Measurements from ENCODE around the gene MATN1. TPM values are rescaled to one million over a fixed set of nuclear protein-coding genes. Genes with fewer than 3 reads are reported as not detected.

The MATN1 gene
- total RNA-seq, 1 experiment from 2014 or later: 0.24 TPM

- Mint-ChIP-seq H3K27me3 (ENCODE audit: low read depth) (no peaks in the 10 kb centered on the region), H3K4me3 (no peak overlapping the region), H3K4me1 (no peaks in the 10 kb centered on the region), H3K36me3 (no peaks in the 10 kb centered on the region), H3K9me3 (no peaks in the 10 kb centered on the region), H3K27ac (no peak overlapping the region)
- POLR2A ChIA-PET: no interaction called here
- no peak for TF ChIP-seq ZNF281 (CRISPR knock-in tag; IDR thresholded peaks at IDR 0.05)
- no peak for TF ChIP-seq SMAD3 (CRISPR knock-in tag; IDR thresholded peaks at IDR 0.05; ENCODE audit: borderline replicate concordance)
- TF ChIP-seq, protein P1, sequence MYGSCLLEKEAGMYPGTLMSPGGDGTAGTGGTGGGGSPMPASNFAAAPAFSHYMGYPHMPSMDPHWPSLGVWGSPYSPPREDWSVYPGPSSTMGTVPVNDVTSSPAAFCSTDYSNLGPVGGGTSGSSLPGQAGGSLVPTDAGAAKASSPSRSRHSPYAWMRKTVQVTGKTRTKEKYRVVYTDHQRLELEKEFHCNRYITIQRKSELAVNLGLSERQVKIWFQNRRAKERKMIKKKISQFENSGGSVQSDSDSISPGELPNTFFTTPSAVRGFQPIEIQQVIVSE (CRISPR knock-in tag; IDR thresholded peaks at IDR 0.05; ENCODE audit: borderline replicate concordance): no peak
- TF ChIP-seq ZNF396 (CRISPR knock-in tag; IDR thresholded peaks at IDR 0.05; ENCODE audit: borderline replicate concordance): no peak
- TF ChIP-seq MAX (CRISPR knock-in tag; IDR thresholded peaks at IDR 0.05): no peak
- no peak for TF ChIP-seq ATF3 (CRISPR knock-in tag; conservative IDR thresholded peaks at IDR 0.05)
- TF ChIP-seq NFATC4 (CRISPR knock-in tag; IDR thresholded peaks at IDR 0.05): no peak
- no peak for TF ChIP-seq GRHL2 (CRISPR knock-in tag; IDR thresholded peaks at IDR 0.05; ENCODE audit: insufficient replicate concordance, severe bottlenecking)
- no peak for TF ChIP-seq SMAD4 (CRISPR knock-in tag; IDR thresholded peaks at IDR 0.05)
- TF ChIP-seq, protein P2, sequence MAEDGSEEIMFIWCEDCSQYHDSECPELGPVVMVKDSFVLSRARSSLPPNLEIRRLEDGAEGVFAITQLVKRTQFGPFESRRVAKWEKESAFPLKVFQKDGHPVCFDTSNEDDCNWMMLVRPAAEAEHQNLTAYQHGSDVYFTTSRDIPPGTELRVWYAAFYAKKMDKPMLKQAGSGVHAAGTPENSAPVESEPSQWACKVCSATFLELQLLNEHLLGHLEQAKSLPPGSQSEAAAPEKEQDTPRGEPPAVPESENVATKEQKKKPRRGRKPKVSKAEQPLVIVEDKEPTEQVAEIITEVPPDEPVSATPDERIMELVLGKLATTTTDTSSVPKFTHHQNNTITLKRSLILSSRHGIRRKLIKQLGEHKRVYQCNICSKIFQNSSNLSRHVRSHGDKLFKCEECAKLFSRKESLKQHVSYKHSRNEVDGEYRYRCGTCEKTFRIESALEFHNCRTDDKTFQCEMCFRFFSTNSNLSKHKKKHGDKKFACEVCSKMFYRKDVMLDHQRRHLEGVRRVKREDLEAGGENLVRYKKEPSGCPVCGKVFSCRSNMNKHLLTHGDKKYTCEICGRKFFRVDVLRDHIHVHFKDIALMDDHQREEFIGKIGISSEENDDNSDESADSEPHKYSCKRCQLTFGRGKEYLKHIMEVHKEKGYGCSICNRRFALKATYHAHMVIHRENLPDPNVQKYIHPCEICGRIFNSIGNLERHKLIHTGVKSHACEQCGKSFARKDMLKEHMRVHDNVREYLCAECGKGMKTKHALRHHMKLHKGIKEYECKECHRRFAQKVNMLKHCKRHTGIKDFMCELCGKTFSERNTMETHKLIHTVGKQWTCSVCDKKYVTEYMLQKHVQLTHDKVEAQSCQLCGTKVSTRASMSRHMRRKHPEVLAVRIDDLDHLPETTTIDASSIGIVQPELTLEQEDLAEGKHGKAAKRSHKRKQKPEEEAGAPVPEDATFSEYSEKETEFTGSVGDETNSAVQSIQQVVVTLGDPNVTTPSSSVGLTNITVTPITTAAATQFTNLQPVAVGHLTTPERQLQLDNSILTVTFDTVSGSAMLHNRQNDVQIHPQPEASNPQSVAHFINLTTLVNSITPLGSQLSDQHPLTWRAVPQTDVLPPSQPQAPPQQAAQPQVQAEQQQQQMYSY (CRISPR knock-in tag; IDR thresholded peaks at IDR 0.05): no peak
- no peak for TF ChIP-seq NR2C2 (CRISPR knock-in tag; IDR thresholded peaks at IDR 0.05)
- TF ChIP-seq USF2 (CRISPR knock-in tag; IDR thresholded peaks at IDR 0.05): no peak
- ATAC-seq (no peak), DNase-seq (ENCODE audit: low spot score) (no peak)
- CTCF ChIA-PET: interaction anchor here (0.6 kb wide), 1 partner anchor 108 kb away, joined by 4 read pairs; no protein-coding TSS in a partner anchor
Measured at GRCh38 chr1:30770150-30770549, 46.8 kb upstream of the MATN1 start.

DNA sequence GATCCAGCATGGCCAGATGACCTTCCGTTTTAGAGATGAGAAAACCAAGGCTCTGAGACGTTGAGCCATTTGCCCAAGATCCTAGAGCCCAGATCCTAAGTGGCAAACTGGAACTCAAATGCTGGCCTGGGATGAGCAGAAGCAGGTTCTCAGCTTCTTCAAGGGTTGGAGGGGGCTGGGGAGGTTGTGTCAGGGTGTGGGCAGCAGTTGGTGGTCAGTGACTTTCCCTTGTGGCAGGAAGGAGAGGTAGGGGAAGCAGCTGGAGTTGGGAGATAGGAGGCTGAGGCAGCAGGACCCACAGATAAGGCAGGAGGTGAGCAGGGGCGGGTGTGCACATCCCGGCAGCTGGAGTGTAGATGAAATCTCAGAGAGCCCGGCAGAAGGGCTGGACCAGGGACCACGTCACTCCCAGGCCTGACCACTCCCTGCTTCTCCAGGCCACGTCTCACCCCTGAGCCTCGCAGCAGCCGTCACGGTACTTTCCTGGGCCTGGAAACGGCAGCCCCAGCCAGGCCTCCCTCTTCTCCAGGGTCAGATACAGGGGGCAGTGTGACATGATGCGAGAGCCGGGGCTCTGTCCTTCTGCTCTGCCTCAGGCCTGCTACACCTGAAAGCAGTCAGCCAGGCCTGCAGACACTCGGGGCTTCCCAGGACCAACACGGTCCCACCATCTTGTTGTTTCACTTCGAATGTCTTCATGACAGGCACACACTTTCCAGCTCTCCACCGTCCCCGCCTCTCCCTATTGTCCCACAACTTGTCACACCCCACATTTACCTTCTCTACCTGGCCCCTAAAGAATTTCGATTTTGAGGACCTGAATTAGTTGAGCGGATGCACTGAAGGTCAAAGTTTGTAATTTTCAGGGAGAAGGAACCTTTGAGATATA lies 45.7 kb upstream of the MATN1 start:
- ChIA-PET CTCF (interaction anchor here (0.6 to 1.6 kb wide), 6 partner anchors 11 to 109 kb away, joined by 3 to 6 read pairs (median 3); no protein-coding TSS in a partner anchor), POLR2A (no interaction called here)
- TF ChIP-seq MAX (CRISPR knock-in tag; IDR thresholded peaks at IDR 0.05) (no peak), ESRRA (CRISPR knock-in tag; IDR thresholded peaks at IDR 0.05; ENCODE audit: borderline replicate concordance) (no peak), ZNF416 (CRISPR knock-in tag; IDR thresholded peaks at IDR 0.05) (no peak)
- no peaks in the 10 kb centered on the region for H3K9me3 Mint-ChIP-seq
- H3K27me3 Mint-ChIP-seq (ENCODE audit: low read depth): no peaks in the 10 kb centered on the region
- no peak overlapping the region for H3K4me3 Mint-ChIP-seq
- H3K4me1 Mint-ChIP-seq: no peaks in the 10 kb centered on the region
- DNase-seq (ENCODE audit: low spot score): no peak
- H3K36me3 Mint-ChIP-seq: no peaks in the 10 kb centered on the region
- ATAC-seq: no peak
- H3K27ac Mint-ChIP-seq: no peak overlapping the region

All from WTC11 (cell line).